Astrocyte (in vitro differentiated cells and primary cell): Measurements from ENCODE around the gene OTUD6A. TPM values are rescaled to one million over a fixed set of nuclear protein-coding genes. Genes with fewer than 3 reads are reported as not detected.

ENCODE experiments used
- DNase-seq: peaks from one replicate; pipeline ENCODE4 v3.0.0-alpha.2; 2010; ENCODE audit warnings: low read depth
- FAIRE-seq: peaks from 2 replicates; lab custom pipeline; 2011; peaks lifted over from hg19 to GRCh38; lab: Jason Lieb, UNC
- H2AFZ ChIP-seq: 2 replicates; pipeline ENCODE4 v1.6.0; 2012; ENCODE audit warnings: low read depth, low read length, inconsistent platforms
- H3K27ac ChIP-seq: 2 replicates; pipeline ENCODE4 v1.5.1; 2011; ENCODE audit warnings: low read depth, low read length, inconsistent platforms
- H3K27me3 ChIP-seq: 2 replicates; pipeline ENCODE4 v1.6.0; 2011; ENCODE audit warnings: low read length, inconsistent platforms; ENCODE audit not compliant: insufficient read depth
- H3K36me3 ChIP-seq: 2 replicates; pipeline ENCODE4 v1.5.1; 2011; ENCODE audit warnings: low read length, inconsistent platforms; ENCODE audit not compliant: insufficient read depth
- H3K4me1 ChIP-seq: 2 replicates; pipeline ENCODE4 v1.5.1; 2011; ENCODE audit warnings: low read length, inconsistent platforms; ENCODE audit not compliant: insufficient read depth
- H3K4me2 ChIP-seq: 2 replicates; pipeline ENCODE4 v1.6.0; 2012; ENCODE audit warnings: low read length, inconsistent platforms
- H3K4me3 ChIP-seq: 2 replicates; pipeline ENCODE4 v1.5.1; 2011; ENCODE audit warnings: low read depth, mild to moderate bottlenecking, low read length, inconsistent platforms; ENCODE audit not compliant: insufficient read depth
- H3K79me2 ChIP-seq: 2 replicates; pipeline ENCODE4 v1.6.0; 2012; ENCODE audit warnings: mild to moderate bottlenecking, low read length, inconsistent platforms; ENCODE audit not compliant: insufficient read depth
- H3K9ac ChIP-seq: 2 replicates; pipeline ENCODE4 v1.6.0; 2012; ENCODE audit warnings: mild to moderate bottlenecking, low read length, inconsistent platforms
- H3K9me3 ChIP-seq: 2 replicates; pipeline ENCODE4 v1.5.1; 2012; ENCODE audit warnings: low read depth, mild to moderate bottlenecking, low read length, inconsistent platforms; ENCODE audit not compliant: insufficient read depth
- H4K20me1 ChIP-seq: 2 replicates; pipeline ENCODE4 v1.6.0; 2012; ENCODE audit warnings: low read length, inconsistent platforms; ENCODE audit not compliant: insufficient read depth
- H3K27ac Mint-ChIP-seq: one replicate; pipeline ENCODE4 v1.8.0; 2021; ENCODE audit warnings: mild to moderate bottlenecking, mixed read lengths; ENCODE audit not compliant: unreplicated experiment
- H3K27me3 Mint-ChIP-seq: one replicate; pipeline ENCODE4 v1.8.0; 2021; ENCODE audit warnings: low read depth, mixed read lengths; ENCODE audit not compliant: unreplicated experiment
- H3K36me3 Mint-ChIP-seq: one replicate; pipeline ENCODE4 v1.8.0; 2021; ENCODE audit warnings: low read depth, mixed read lengths; ENCODE audit not compliant: unreplicated experiment
- H3K4me1 Mint-ChIP-seq: one replicate; pipeline ENCODE4 v1.8.0; 2021; ENCODE audit warnings: low read depth, mixed read lengths; ENCODE audit not compliant: unreplicated experiment
- H3K4me3 Mint-ChIP-seq: one replicate; pipeline ENCODE4 v1.8.0; 2021; ENCODE audit warnings: mild to moderate bottlenecking, moderate library complexity, mixed read lengths; ENCODE audit not compliant: unreplicated experiment
- H3K9me3 Mint-ChIP-seq: one replicate; pipeline ENCODE4 v1.8.0; 2021; ENCODE audit warnings: mild to moderate bottlenecking, mixed read lengths; ENCODE audit not compliant: unreplicated experiment
- EZH2 ChIP-seq: IDR thresholded peaks from 2 replicates; pipeline ENCODE4 v1.6.1; 2012; ENCODE audit warnings: mild to moderate bottlenecking, low read length, inconsistent platforms; ENCODE audit not compliant: insufficient read depth
- total RNA-seq: library from RNA; stranded (reverse); gene quantifications from 2 replicates; pipeline ENCODE4 v1.2.1, GENCODE V29; 2021
- TF ChIP-seq, protein P1 (sequence below): IDR thresholded peaks from 2 replicates; pipeline ENCODE4 v1.5.1; 2011; ENCODE audit warnings: low read depth, mild to moderate bottlenecking, inconsistent platforms, low read length, moderate library complexity; ENCODE audit not compliant: insufficient read depth

OTUD6A gene
- total RNA-seq, 1 donor from 2014 or later, result not detected

GRCh38 chrX:70079297-70079696, 17.0 kb downstream of the OTUD6A start:
- H3K36me3 Mint-ChIP-seq, result no peaks in the 10 kb centered on the region
- H3K27ac ChIP-seq, result no peak overlapping the region
- H3K27me3 Mint-ChIP-seq, result no peaks in the 10 kb centered on the region
- no peaks in the 10 kb centered on the region for H4K20me1 ChIP-seq
- H3K9ac ChIP-seq, result no peak overlapping the region
- no peak overlapping the region for H2AFZ ChIP-seq
- FAIRE-seq (peak; percentile 68), DNase-seq (no peak)
- H3K27ac Mint-ChIP-seq, result no peak overlapping the region
- no peaks in the 10 kb centered on the region for H3K4me1 ChIP-seq
- H3K4me2 ChIP-seq, result no peak overlapping the region
- H3K79me2 ChIP-seq, result no peaks in the 10 kb centered on the region
- H3K4me3 Mint-ChIP-seq, result no peak overlapping the region
- H3K9me3 ChIP-seq, result no peaks in the 10 kb centered on the region
- H3K4me3 ChIP-seq, result no peak overlapping the region
- H3K36me3 ChIP-seq, result no peaks in the 10 kb centered on the region
- TF ChIP-seq EZH2, result no peak
- TF ChIP-seq, protein P1, sequence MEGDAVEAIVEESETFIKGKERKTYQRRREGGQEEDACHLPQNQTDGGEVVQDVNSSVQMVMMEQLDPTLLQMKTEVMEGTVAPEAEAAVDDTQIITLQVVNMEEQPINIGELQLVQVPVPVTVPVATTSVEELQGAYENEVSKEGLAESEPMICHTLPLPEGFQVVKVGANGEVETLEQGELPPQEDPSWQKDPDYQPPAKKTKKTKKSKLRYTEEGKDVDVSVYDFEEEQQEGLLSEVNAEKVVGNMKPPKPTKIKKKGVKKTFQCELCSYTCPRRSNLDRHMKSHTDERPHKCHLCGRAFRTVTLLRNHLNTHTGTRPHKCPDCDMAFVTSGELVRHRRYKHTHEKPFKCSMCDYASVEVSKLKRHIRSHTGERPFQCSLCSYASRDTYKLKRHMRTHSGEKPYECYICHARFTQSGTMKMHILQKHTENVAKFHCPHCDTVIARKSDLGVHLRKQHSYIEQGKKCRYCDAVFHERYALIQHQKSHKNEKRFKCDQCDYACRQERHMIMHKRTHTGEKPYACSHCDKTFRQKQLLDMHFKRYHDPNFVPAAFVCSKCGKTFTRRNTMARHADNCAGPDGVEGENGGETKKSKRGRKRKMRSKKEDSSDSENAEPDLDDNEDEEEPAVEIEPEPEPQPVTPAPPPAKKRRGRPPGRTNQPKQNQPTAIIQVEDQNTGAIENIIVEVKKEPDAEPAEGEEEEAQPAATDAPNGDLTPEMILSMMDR, result no peak
- no peaks in the 10 kb centered on the region for H3K27me3 ChIP-seq
- H3K9me3 Mint-ChIP-seq, result peaks cover 6% of the 10 kb centered on the region
- no peaks in the 10 kb centered on the region for H3K4me1 Mint-ChIP-seq

GRCh38 chrX:70079870-70080269, 17.6 kb downstream of the OTUD6A start:
- Mint-ChIP-seq H3K36me3 (no peaks in the 10 kb centered on the region), H3K27me3 (no peaks in the 10 kb centered on the region), H3K9me3 (peaks cover 6% of the 10 kb centered on the region), H3K27ac (no peak overlapping the region), H3K4me3 (no peak overlapping the region), H3K4me1 (no peaks in the 10 kb centered on the region)
- no peak overlapping the region for H3K27ac ChIP-seq
- no peak for FAIRE-seq
- TF ChIP-seq EZH2, result no peak
- TF ChIP-seq, protein P1, result no peak
- DNase-seq, result no peak
- no peak overlapping the region for H3K9ac ChIP-seq
- no peaks in the 10 kb centered on the region for H3K9me3 ChIP-seq
- no peaks in the 10 kb centered on the region for H3K36me3 ChIP-seq
- no peaks in the 10 kb centered on the region for H3K79me2 ChIP-seq
- H3K4me3 ChIP-seq, result no peak overlapping the region
- H3K4me2 ChIP-seq, result no peak overlapping the region
- no peaks in the 10 kb centered on the region for H3K27me3 ChIP-seq
- H3K4me1 ChIP-seq, result no peaks in the 10 kb centered on the region
- no peaks in the 10 kb centered on the region for H4K20me1 ChIP-seq
- H2AFZ ChIP-seq, result no peak overlapping the region

DNA sequence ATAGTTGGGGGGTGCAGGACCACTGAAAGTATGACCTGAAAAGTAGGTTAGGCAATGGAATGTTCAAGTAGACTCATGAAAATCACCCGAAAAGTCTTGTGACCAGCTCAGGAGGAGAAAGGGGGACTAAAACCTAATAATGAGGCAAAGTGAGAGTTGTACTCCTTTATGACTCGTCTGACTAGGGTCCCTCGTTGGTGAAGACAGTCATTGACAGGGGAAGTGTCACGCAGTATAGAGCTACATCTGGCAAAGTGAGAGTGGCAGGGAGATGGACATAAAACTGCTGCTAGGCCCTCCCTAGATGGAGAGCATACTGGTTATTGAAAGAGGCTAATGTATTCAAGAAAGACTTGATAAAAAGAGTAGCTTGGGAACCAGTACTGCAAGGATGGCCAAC, 20.5 kb downstream of the OTUD6A start:
- H4K20me1 ChIP-seq, result no peaks in the 10 kb centered on the region
- TF ChIP-seq EZH2, result no peak
- TF ChIP-seq, protein P1, result no peak
- no peak overlapping the region for H3K27ac ChIP-seq
- no peaks in the 10 kb centered on the region for H3K36me3 ChIP-seq
- no peaks in the 10 kb centered on the region for H3K4me1 Mint-ChIP-seq
- H3K27me3 Mint-ChIP-seq, result no peaks in the 10 kb centered on the region
- H3K27me3 ChIP-seq, result no peaks in the 10 kb centered on the region
- no peak overlapping the region for H3K4me3 Mint-ChIP-seq
- no peak for FAIRE-seq
- no peaks in the 10 kb centered on the region for H3K4me1 ChIP-seq
- no peaks in the 10 kb centered on the region for H3K36me3 Mint-ChIP-seq
- no peaks in the 10 kb centered on the region for H3K9me3 ChIP-seq
- H3K9me3 Mint-ChIP-seq, result peaks cover 5% of the 10 kb centered on the region
- no peak overlapping the region for H3K4me2 ChIP-seq
- no peak overlapping the region for H2AFZ ChIP-seq
- H3K4me3 ChIP-seq, result no peak overlapping the region
- H3K79me2 ChIP-seq, result no peaks in the 10 kb centered on the region
- no peak overlapping the region for H3K27ac Mint-ChIP-seq
- no peak for DNase-seq
- no peak overlapping the region for H3K9ac ChIP-seq
